RPMI7951 (cell line): Measurements from ENCODE around the gene TP73. TPM values are rescaled to one million over a fixed set of nuclear protein-coding genes. Genes with fewer than 3 reads are reported as not detected.

Source experiments
- DNase-seq: peaks from one replicate; pipeline ENCODE4 v3.0.0-alpha.2; 2012; ENCODE audit warnings: low read depth
- total RNA-seq: library from RNA; depleted of rRNA; stranded (reverse); fragments of >200 nt; shearing (Covaris generic); gene quantifications from 2 replicates; pipeline ENCODE4 v1.2.3, GENCODE V29; 2014

The TP73 gene
- total RNA-seq, 1 experiment from 2014 or later: not detected

GRCh38 chr1:3672231-3672970 is 20.1 kb downstream of the TP73 start:
- DNase-seq: no peak

- no peak for DNase-seq
Observed at GRCh38 chr1:3672971-3673361, 20.6 kb downstream of the TP73 start.

GRCh38 chr1:3673381-3674099 is 21.2 kb downstream of the TP73 start:
- no peak for DNase-seq

DNA sequence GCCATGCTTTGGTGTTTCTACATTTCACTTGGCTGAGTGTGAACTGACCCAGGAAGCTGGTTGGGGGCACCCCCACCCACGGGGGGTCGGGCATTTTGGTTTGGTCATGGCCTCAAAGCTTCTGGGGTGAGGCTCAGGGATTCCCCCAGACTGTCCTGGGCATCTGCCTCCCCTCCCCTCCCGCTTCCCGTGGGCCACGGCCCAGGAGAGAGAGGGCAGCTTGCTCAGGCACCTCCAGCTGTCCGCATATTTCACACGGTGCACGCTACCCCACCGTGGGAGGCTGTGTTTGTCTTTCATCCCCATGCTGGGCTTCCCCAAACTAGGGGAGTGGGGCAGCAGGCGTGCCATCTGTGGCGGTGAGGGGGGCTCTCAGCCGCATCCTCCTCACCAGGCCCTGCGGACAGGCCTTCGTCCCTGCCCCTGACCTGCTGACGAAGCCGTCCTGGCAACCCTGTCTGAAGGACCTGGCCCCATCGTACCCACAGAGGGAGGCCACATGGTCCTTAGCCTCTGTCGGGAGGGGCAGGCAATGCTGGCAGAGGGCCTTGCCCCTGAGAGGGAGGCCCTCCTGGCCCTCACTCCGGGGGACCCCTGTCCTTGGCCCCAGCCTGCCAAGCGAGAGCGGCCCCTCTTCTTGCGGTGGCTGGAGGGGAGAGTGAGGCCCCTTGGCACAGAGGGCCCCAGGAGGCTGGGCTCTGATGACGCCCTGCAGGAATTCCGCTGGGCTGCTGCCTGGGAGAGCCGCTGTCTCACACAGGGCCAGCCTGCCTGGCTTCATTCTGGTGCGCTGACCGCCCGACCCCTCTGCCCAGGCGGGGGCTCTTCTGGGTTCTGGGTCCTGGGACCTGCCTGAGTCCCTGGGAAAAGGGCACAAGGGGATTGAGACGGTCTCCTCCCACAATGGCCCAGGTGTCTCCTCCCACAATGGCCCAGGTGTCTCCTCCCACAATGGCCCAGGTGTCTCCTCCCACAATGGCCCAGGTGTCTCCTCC is 22.1 kb downstream of the TP73 start:
- DNase-seq: no peak

DNA sequence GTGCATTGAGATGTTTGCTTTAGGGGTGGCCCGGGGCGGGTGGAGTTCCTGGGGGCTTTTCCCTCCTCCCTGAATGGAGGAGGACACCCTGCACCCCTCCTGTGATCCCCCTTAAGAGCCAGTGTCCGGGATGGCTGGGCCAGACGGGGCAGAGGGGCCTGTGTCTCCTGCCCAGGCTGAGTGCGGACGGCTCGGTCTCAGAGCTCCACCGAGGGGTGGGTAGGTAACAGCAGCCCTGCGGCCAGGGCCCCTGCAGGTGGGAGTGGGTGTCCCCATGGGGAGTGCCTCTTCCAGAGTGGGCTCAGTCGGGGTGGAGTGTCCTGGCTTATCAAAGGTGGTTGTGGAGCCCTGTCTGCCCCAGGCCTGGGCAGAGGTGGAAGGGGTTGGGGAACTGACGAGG is 23.1 kb downstream of the TP73 start:
- DNase-seq: no peak

DNA sequence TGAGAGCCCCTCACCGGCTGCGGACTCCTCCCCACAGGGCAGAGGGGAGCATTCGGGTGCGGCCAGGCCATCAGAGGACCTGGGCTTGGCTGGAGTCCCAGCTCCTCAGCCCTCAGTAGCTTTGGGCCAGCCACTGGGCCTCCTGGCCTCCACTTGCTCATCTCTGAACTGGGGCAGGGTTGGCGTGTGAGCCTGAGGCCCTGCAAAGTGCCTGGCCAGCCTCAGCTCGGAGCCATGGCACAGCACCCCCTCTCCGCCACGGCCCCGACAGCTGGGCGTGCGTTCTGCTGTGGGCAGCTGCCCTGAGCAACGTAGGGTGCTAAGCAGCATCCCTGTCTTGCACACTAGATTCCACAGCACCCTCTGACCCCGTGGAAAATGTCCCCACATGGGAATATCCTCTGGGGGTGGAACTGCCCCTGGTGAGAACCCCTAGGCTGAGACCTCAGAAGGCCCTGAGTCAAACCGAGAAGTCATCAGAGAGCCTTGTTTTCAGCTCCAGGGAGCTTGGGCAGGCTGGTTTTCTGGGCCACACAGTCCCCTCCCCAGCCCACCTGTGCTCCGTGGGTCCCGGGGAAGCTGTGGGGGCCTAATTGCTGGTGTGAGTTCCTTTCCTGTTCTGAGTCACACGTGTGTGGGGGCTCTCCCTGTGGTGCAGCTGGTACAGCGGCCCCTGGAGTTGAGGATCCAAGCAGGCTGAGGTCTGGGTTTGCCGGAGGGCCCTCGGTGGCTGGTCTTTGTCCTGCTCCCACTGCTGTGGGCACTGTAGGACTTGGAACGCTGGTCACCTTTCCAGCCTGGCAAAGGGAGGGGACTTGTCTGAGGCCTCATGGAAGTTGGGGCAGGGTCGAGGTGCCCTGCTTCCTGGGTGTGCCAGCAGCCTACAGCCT is 24.5 kb downstream of the TP73 start:
- no peak for DNase-seq

GRCh38 chr1:3677484-3677883 is 25.2 kb downstream of the TP73 start:
- DNase-seq: no peak

DNA sequence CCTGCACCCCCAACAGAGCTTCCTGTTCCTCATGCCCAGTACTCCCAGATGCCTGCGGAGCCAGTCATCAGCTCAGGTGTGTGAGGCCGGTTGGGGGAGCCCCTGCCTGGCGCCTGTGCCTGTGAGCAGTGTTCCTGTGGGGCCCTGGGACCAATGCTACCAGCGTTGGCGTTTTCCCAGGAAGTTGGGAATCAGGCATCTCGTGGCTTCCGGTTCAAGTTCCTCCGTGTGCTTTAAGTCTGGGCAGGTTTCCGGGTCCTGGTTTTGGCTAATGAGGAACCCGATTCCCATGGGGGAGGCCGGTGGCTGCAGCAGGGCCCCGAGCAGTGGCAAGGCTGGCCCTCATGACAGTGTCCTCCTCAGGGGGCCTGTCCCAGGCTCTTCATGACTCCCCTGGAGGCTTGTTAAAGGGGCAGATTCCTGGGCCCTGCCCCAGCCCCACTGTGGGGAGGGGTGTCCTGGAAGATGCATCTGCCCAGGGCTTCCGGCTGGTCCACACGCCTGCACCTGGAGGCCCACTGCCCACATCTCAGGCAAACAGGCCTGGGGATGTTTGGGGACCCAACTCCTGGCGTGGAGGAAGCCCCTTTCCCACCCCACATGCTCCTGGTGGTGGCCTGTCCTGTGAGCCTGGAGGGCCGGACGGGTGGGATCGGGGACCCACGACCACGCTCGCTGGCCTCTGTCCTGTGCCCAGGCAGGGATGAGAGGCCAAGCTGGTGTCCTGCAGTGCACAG is 26.2 kb downstream of the TP73 start:
- DNase-seq: no peak

- no peak for DNase-seq
Observed at GRCh38 chr1:3679098-3679555, 26.8 kb downstream of the TP73 start.

DNA sequence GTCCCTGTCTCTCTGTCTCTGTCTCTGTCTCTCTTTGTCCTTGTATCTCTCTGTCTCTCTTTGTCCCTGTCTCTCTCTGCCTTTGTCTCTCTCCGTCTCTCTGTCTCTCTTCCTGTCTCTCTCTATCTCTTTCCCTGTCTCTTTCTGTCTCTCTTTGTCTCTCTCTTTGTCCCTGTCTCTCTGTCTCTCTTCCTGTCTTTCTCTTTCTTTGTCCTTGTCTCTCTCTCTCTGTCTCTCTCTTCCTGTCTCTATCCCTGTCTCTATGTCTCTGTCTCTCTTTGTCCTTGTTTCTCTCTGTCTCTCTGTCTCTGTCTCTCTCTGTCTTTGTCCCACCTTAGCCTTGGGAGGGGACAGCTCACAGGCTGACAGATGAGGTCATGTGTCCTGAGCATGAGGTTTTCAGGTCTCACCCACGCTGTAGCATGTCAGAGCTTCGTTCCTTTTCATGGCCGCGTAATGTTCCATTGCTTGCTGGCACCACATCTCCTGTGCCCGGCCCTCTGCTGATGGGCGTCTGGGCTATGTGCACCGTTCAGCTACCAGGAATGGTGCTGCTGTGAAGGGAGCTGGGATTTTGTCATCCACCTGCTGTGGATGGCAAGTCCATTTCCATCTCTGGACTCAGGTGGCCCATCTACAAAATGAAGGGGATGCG is 27.6 kb downstream of the TP73 start:
- no peak for DNase-seq

DNA sequence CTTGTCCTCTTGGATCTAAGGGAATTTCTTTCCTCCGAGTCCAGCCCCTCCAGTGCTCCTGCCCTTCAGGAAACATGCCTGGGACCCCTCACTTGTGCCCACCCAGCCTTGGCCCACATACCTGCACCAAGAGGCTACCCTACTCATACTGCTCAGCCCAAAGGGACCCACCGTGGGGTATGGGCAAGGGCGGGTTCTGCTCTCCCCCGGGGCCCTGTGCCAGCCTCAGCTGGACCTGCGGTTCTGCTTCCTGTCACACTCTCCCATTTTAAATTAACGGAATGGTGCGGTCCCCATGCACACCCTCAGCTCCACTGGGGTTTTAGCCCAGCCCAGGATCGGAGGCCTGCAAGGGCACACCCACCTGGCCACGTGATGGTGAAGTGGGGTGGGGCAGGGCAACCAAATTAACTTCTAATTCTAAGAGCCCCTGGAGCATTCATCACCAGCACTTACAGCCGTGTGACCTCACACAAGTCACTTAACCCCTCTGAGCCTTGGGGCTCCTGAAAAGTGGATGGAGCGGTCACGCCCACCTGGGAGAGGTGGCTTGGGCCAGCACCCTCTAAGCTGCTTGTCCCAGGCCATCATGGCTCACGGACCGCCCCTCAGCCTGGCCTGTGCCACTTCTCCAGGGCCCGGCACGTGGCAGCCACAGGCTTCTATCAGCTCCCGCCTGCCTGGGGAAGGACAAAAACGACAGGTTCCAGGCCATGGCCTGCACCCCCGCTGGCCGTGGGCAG is 28.3 kb downstream of the TP73 start:
- no peak for DNase-seq

GRCh38 chr1:3681231-3681897 is 29.0 kb downstream of the TP73 start:
- no peak for DNase-seq

DNA sequence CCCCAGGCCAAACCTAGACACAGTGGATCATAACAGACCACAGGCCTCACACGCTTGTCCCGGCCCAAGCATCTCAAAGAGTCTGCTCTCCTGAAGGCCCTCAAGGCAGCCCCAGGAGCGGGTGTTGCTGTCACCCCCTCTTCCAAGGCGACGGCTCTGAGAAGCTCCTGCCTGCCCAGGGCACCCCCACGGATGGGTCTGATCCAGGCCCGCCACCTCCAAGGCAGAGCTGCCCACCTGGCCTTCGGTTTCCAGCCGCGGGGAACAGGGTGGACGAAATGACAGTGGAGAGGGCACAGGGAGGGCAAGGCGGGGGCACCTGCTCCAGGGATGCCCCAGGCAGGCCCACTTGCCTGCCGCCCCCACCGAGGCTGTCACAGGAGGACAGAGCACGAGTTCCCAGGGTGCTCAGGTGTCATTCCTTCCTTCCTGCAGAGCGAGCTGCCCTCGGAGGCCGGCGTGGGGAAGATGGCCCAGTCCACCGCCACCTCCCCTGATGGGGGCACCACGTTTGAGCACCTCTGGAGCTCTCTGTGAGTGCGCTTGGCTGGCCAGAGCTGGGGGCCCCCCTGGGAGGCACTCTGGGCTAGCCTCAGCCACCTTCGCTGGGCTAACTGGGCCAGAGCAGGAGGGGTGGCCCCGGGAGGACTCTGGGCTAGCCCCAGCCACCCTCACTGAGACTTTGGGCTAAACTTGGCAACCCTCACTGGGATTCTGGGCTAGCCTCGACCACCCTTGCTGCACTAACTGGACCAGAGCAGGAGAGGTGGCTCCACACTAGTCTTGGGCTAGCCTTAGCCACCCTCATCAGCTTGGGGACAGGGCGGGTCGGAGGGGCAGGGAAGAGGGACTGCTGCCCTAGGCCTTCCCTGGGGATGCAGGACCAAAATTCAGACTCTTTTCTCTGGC is 29.8 kb downstream of the TP73 start:
- no peak for DNase-seq

DNA sequence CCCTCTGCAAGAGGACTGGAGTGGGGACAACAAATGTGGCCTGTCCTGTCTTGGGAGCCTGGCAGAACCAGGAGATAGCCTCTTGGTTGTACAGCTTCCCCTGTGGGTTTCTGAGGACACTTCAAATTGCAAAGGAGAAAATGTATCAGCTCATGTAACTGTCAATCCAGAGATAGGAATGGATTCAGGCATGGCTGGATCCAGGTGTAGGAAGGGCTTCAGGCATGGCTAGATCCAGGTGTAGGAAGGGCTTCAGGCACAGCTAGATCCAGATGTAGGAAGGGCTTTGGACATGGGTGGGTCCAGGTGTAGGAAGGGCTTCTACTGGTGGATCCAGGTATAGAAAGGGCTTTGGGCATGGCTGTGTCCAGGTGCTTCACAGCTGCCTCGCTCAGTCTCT is 30.9 kb downstream of the TP73 start:
- no peak for DNase-seq

- DNase-seq: no peak
Observed at GRCh38 chr1:3683992-3684391, 31.7 kb downstream of the TP73 start.

DNA sequence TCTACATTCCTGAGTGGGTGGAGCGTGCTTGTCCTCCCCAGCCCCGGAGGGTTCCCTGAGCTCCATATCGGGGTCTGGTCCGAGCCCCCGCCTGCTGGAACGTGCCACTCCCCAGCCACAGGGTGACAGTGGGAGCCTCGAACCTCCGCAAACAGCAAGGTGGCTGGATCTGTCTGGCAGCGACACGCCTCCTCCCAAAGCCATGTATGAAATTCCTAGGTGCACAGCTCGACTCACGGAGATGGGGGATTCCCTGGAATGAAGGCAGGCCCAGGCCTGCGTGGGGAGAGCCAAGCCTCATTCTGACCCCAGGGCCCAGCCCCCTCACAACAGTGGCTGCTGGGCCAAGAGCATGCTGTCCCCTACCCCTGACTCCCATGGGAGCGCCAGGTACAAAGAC is 32.9 kb downstream of the TP73 start:
- DNase-seq: no peak

DNA sequence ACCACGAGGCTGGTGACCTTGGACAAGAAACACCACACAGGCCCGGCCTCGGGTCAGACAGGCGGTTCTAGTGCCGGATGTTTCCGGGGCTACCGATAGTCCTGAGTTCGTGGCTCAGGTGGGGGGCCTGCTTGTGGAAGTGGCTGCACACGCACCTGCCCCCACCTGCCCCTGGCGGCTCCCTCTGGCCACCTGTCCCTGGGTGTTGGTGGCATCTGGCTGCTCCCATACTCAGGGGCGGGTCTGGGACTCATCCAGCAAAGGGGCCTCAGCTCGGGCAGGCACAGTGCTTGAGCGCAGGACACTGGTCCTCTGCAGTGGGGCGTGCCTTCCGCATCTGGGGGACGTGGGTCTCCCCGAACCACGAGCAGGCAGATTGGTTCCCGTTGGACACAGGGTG is 33.6 kb downstream of the TP73 start:
- DNase-seq: no peak

- DNase-seq: no peak
Observed at GRCh38 chr1:3687504-3687903, 35.2 kb downstream of the TP73 start.
